DND-41 (cell line): ENCODE data around the gene NR6A1.

ENCODE experiments used
- ATAC-seq: fragments of 200-7000 bp; cut with Tn5 transposase; 3 replicates; pipeline ENCODE4 v1.9.1; 2021; ENCODE audit warnings: low read depth; ENCODE audit not compliant: insufficient read depth
- DNase-seq: peaks from one replicate; pipeline ENCODE4 v3.0.0-alpha.2; 2020
- H2AFZ ChIP-seq: 2 replicates; pipeline ENCODE4 v1.6.0; 2012; ENCODE audit warnings: low read depth, low read length
- H3K27ac ChIP-seq: 2 replicates; pipeline ENCODE4 v1.5.1; 2012; ENCODE audit warnings: low read length, inconsistent platforms
- H3K27me3 ChIP-seq: fragments of 200-600 bp; sonication (generic); 2 replicates; pipeline ENCODE4 v1.6.0; 2012; ENCODE audit warnings: low read length, mild to moderate bottlenecking, inconsistent platforms; ENCODE audit not compliant: insufficient read depth, poor library complexity
- H3K36me3 ChIP-seq: 2 replicates; pipeline ENCODE4 v1.5.1; 2012; ENCODE audit warnings: low read length, inconsistent platforms; ENCODE audit not compliant: insufficient read depth
- H3K4me1 ChIP-seq: 2 replicates; pipeline ENCODE4 v1.5.1; 2012; ENCODE audit warnings: mild to moderate bottlenecking, low read length; ENCODE audit not compliant: insufficient read depth
- H3K4me2 ChIP-seq: 2 replicates; pipeline ENCODE4 v1.6.0; 2012; ENCODE audit warnings: mild to moderate bottlenecking, moderate library complexity, low read length, inconsistent platforms; ENCODE audit not compliant: insufficient read depth
- H3K4me3 ChIP-seq, 2 experiments: fragments of 200-600 bp in 1 of 2; shearing (Covaris generic) in 1 of 2; 2 replicates each; pipeline ENCODE4 v1.5.1; 2012 to 2016; ENCODE audit warnings: inconsistent platforms in 2 of 2, low read length in 2 of 2, mild to moderate bottlenecking in 2 of 2, low read depth in 1 of 2, moderate library complexity in 1 of 2
- H3K79me2 ChIP-seq: 2 replicates; pipeline ENCODE4 v1.6.0; 2012; ENCODE audit warnings: low read length, inconsistent platforms; ENCODE audit not compliant: insufficient read depth
- H3K9ac ChIP-seq: 2 replicates; pipeline ENCODE4 v1.6.0; 2012; ENCODE audit warnings: low read depth, mild to moderate bottlenecking, inconsistent platforms, low read length, moderate library complexity
- H3K9me3 ChIP-seq: 2 replicates; pipeline ENCODE4 v1.5.1; 2012; ENCODE audit warnings: low read length, moderate library complexity, mild to moderate bottlenecking, inconsistent platforms; ENCODE audit not compliant: insufficient read depth, severe bottlenecking
- H4K20me1 ChIP-seq: 2 replicates; pipeline ENCODE4 v1.6.0; 2012; ENCODE audit warnings: low read length; ENCODE audit not compliant: insufficient read depth
- EZH2 ChIP-seq: IDR thresholded peaks from 3 replicates; pipeline ENCODE4 v1.6.1; 2012; ENCODE audit warnings: borderline replicate concordance, low read depth, mild to moderate bottlenecking, moderate library complexity, low read length, inconsistent platforms; ENCODE audit not compliant: severe bottlenecking
- TF ChIP-seq, protein P1 (sequence below): IDR thresholded peaks from 2 replicates; pipeline ENCODE4 v1.5.1; 2012; ENCODE audit warnings: borderline replicate concordance, low read length, moderate library complexity, mild to moderate bottlenecking; ENCODE audit not compliant: poor library complexity, severe bottlenecking; ENCODE audit errors: extremely low read depth

NR6A1 gene

DNA sequence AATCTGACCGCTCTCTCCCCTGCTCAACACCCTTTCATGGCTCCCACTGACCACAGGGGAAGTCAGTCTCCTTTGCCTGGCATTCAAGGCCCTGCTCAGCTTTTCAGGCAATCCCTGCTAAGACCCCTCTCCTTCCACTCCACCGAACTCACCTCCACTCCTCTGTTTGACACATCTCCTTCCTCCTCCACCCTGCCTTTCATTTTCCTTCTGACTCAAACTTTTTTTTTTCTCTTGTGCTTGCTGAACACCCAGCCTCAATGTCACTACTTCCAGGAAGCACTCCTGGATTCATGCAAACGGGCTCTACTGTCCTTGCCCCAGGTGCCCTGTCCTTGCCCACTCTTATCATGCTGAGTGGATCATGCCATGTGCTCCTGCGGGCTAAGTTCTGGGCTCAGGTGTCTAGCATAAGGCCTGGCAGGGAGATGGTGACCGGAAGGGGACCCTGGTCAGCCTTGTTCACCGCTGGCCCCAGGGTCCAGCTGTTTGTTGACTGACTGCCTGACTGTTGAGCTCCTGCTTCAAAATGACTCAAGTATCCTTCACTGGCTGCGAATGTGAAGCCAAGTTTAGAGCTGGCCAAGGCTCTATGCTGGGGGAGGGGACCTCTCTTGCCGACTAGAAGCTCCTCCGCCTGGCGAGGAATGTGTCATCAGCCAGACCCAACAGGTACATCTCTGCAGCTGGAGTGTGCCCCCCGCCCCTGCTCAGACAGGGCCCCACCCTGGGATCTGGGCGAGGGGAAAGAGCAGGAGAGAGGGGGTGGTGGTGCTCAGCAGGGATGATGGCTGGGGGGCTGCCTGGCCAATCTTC, 270.1 kb downstream of the NR6A1 start:
- H4K20me1 ChIP-seq, result peaks cover 3% of the 10 kb centered on the region; the same call in 1 of the 2 replicates
- no peak for ATAC-seq
- no peak overlapping the region for H3K4me3 ChIP-seq
- no peak overlapping the region for H3K27ac ChIP-seq
- no peaks in the 10 kb centered on the region for H3K79me2 ChIP-seq
- no peak for TF ChIP-seq EZH2
- TF ChIP-seq, protein P1, sequence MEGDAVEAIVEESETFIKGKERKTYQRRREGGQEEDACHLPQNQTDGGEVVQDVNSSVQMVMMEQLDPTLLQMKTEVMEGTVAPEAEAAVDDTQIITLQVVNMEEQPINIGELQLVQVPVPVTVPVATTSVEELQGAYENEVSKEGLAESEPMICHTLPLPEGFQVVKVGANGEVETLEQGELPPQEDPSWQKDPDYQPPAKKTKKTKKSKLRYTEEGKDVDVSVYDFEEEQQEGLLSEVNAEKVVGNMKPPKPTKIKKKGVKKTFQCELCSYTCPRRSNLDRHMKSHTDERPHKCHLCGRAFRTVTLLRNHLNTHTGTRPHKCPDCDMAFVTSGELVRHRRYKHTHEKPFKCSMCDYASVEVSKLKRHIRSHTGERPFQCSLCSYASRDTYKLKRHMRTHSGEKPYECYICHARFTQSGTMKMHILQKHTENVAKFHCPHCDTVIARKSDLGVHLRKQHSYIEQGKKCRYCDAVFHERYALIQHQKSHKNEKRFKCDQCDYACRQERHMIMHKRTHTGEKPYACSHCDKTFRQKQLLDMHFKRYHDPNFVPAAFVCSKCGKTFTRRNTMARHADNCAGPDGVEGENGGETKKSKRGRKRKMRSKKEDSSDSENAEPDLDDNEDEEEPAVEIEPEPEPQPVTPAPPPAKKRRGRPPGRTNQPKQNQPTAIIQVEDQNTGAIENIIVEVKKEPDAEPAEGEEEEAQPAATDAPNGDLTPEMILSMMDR, result no peak
- DNase-seq, result no peak
- no peaks in the 10 kb centered on the region for H3K4me1 ChIP-seq
- H3K9ac ChIP-seq, result no peak overlapping the region
- H2AFZ ChIP-seq, result no peak overlapping the region
- H3K9me3 ChIP-seq, result no peaks in the 10 kb centered on the region
- H3K36me3 ChIP-seq, result no peaks in the 10 kb centered on the region
- no peak overlapping the region for H3K4me2 ChIP-seq
- H3K27me3 ChIP-seq, result no peaks in the 10 kb centered on the region

- ATAC-seq, result no peak
- no peaks in the 10 kb centered on the region for H3K27me3 ChIP-seq
- DNase-seq, result no peak
Observed at GRCh38 chr9:124500028-124500795, 270.9 kb downstream of the NR6A1 start.

DNA sequence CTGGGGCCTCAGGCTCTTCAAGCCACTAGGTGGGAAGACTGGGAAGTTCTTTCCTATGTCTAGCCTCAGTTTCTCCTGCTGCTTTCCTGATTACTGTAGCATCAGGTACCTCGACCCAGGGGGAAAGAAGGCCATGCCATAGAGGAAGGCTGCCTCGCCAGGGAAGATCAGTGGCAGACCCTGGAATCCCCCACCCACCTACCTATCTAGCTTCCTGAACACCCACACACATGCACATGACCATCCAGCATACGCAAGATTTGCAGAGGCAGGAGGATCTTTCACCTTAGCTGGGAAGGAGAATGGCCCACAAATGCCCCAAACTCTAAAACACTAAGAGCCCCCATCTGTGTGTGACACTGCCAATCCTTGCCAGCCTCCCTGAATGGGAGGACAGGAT, 271.9 kb downstream of the NR6A1 start:
- TF ChIP-seq, protein P1, result no peak
- no peak for TF ChIP-seq EZH2
- Histone ChIP-seq H3K9me3 (no peaks in the 10 kb centered on the region), H3K27me3 (no peaks in the 10 kb centered on the region), H3K4me2 (no peak overlapping the region), H3K9ac (no peak overlapping the region), H2AFZ (no peak overlapping the region), H4K20me1 (peaks cover 3% of the 10 kb centered on the region; the same call in 1 of the 2 replicates), H3K79me2 (no peaks in the 10 kb centered on the region), H3K4me3 (no peak overlapping the region), H3K36me3 (no peaks in the 10 kb centered on the region), H3K4me1 (no peaks in the 10 kb centered on the region), H3K27ac (no peak overlapping the region)
- ATAC-seq, result no peak
- DNase-seq, result no peak

More at GRCh38 chr9:124500028-124500795, 270.9 kb downstream of the NR6A1 start:
- Histone ChIP-seq H3K79me2 (no peaks in the 10 kb centered on the region), H3K4me1 (no peaks in the 10 kb centered on the region), H3K9me3 (no peaks in the 10 kb centered on the region), H3K36me3 (no peaks in the 10 kb centered on the region), H2AFZ (no peak overlapping the region), H3K4me3 (no peak overlapping the region), H3K27ac (no peak overlapping the region), H3K4me2 (no peak overlapping the region), H4K20me1 (peaks cover 3% of the 10 kb centered on the region; the same call in 1 of the 2 replicates), H3K9ac (no peak overlapping the region)
- TF ChIP-seq, protein P1, result no peak
- no peak for TF ChIP-seq EZH2
